ENCODE measurements around the gene ATAD2B. TPM values are rescaled to one million over a fixed set of nuclear protein-coding genes. Genes with fewer than 3 reads are reported as not detected.

The ATAD2B gene
- total RNA-seq, 1 experiment from 2014 or later: 8.6 TPM

DNA sequence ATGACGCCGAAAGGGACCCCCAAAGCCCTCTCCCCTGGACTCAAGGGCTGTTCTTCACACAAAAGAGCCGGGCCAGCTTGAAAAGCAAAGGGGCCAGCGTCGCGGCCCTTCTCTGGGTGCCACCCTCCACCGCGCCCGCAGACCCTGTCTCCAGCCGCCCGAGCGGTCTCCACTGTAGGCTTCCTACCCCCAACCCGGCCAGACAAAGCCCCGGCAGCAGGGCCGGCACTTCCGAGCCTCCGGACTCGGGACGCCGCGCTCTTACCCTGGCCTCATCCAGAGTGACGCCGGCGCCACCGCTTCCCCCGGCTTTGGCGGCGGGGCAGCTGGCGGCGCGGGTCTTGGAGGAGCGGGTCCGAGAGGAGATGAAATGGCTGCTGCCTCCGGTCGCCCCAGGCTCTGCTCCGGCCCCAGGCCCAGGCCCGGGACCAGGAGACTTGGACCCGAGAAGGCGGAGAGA, 603 bp downstream of the ATAD2B start:
- BruUV-seq (replicated peaks): no TSS peak
- peaks cover 74% of the 10 kb centered on the region for H3K79me2 ChIP-seq (ENCODE audit: low read length)
- POLR2A ChIA-PET (ENCODE audit: unreplicated experiment): interaction anchor here (0.9 to 1.8 kb wide), 3 partner anchors 123 to 158 kb away, joined by 5 to 15 read pairs (median 13); partner anchors contain the start of genes SF3B6 and TP53I3

DNA sequence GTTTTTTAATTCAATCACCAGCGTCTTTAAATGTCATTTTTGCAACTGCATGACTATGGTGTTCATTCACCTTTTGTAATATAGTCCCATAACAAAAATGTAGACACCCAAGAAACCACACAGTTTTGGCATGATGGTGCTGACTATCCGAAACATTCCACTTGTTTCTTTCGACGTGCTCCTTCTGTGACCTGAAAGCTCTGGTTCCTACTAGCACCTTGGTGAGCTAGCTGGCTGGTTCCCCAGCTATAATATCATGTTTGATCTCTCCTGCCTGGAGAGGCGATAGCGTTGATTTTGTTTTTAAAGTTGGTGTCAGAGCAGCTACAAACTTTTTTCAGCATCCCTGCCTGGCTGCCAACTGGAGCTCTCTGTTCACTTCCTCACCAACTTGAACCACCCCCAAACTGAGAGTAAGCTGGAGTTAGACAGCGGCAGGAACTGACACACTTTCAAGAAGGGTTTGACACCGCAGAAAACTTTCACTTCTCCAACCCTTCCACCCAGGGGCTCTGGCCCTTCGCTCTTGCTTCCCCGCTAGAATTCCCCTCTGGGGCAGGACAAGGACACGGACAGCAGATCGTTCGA, 1.1 kb downstream of the ATAD2B start:
- CTCF ChIA-PET: interaction anchor here (1.8 to 3.9 kb wide), 2 partner anchors 101 to 159 kb away, joined by 24 to 39 read pairs; partner anchors contain the start of gene TP53I3
- TSS peak; percentile 41 for BruUV-seq (replicated peaks)
- POLR2A ChIA-PET (ENCODE audit: unreplicated experiment): interaction anchor here (0.5 to 1.2 kb wide), 2 partner anchors 14 to 24 kb away, joined by 6 to 23 read pairs; no protein-coding TSS in a partner anchor
- Histone ChIP-seq H4K20me1 (ENCODE audit: low read length) (0 out of 2 replicates have a peak, but pooled peaks cover 7% of the 10 kb centered on the region), H3K9me3 (ENCODE audit: low read length) (no peaks in the 10 kb centered on the region), H3K9ac (ENCODE audit: low read length) (peak overlapping the region; percentile 91), H2AFZ (ENCODE audit: low read length) (peak overlapping the region; percentile 95; the same call in 1 of the 2 replicates), H3K27ac (ENCODE audit: low read length) (peak overlapping the region; percentile 75), H3K27me3 (ENCODE audit: low read length) (no peaks in the 10 kb centered on the region), H3K4me3 (ENCODE audit: low read length) (peak overlapping the region; percentile 89), H3K4me2 (ENCODE audit: low read length) (peak overlapping the region; percentile 98), H3K4me1 (ENCODE audit: insufficient read depth, low read length) (peaks cover 24% of the 10 kb centered on the region), H3K9me2 (replicated peaks; ENCODE audit: low read length) (no peaks in the 10 kb centered on the region), H3K79me2 (ENCODE audit: low read length) (peaks cover 79% of the 10 kb centered on the region), H3K36me3 (ENCODE audit: low read depth, low read length) (no peaks in the 10 kb centered on the region), H3F3A (ENCODE audit: low read length, unreplicated experiment) (no peaks in the 10 kb centered on the region)
- DNase-seq (peak; percentile 64), ATAC-seq (peak; percentile 45)
- intact Hi-C loops (cut with micrococcal nuclease): loop anchor here (1.0 kb wide), 1 partner anchor 101 kb away; no protein-coding TSS in a partner anchor
- TF ChIP-seq, protein P1, sequence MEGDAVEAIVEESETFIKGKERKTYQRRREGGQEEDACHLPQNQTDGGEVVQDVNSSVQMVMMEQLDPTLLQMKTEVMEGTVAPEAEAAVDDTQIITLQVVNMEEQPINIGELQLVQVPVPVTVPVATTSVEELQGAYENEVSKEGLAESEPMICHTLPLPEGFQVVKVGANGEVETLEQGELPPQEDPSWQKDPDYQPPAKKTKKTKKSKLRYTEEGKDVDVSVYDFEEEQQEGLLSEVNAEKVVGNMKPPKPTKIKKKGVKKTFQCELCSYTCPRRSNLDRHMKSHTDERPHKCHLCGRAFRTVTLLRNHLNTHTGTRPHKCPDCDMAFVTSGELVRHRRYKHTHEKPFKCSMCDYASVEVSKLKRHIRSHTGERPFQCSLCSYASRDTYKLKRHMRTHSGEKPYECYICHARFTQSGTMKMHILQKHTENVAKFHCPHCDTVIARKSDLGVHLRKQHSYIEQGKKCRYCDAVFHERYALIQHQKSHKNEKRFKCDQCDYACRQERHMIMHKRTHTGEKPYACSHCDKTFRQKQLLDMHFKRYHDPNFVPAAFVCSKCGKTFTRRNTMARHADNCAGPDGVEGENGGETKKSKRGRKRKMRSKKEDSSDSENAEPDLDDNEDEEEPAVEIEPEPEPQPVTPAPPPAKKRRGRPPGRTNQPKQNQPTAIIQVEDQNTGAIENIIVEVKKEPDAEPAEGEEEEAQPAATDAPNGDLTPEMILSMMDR (conservative IDR thresholded peaks at IDR 0.05; ENCODE audit: low read depth, low read length): no peak
- TF ChIP-seq EZH2phosphoT487 (IDR thresholded peaks at IDR 0.05; ENCODE audit: borderline replicate concordance, low read length): no peak
- no peak for TF ChIP-seq EZH2 (IDR thresholded peaks at IDR 0.05; ENCODE audit: low read length, unreplicated experiment)

More for the DNA sequence above, 603 bp downstream of the ATAD2B start:
- Histone ChIP-seq H2AFZ (ENCODE audit: low read length) (peak overlapping the region; percentile 95), H3K27ac (ENCODE audit: low read length) (peak overlapping the region; percentile 75), H3K9ac (ENCODE audit: low read length) (peak overlapping the region; percentile 91), H3K9me2 (replicated peaks; ENCODE audit: low read length) (no peaks in the 10 kb centered on the region), H3K9me3 (ENCODE audit: low read length) (no peaks in the 10 kb centered on the region), H3K4me2 (ENCODE audit: low read length) (peak overlapping the region; percentile 98), H3K4me3 (ENCODE audit: low read length) (peak overlapping the region; percentile 89), H3K27me3 (ENCODE audit: low read length) (no peaks in the 10 kb centered on the region), H3K36me3 (ENCODE audit: low read depth, low read length) (no peaks in the 10 kb centered on the region), H4K20me1 (ENCODE audit: low read length) (0 out of 2 replicates have a peak, but pooled peaks cover 7% of the 10 kb centered on the region), H3K4me1 (ENCODE audit: insufficient read depth, low read length) (peaks cover 22% of the 10 kb centered on the region), H3F3A (ENCODE audit: low read length, unreplicated experiment) (no peaks in the 10 kb centered on the region)
- peak; percentile 36 for ATAC-seq
- TF ChIP-seq, protein P1 (conservative IDR thresholded peaks at IDR 0.05; ENCODE audit: low read depth, low read length): no peak
- TF ChIP-seq EZH2 (IDR thresholded peaks at IDR 0.05; ENCODE audit: low read length, unreplicated experiment): no peak
- no peak for DNase-seq
- CTCF ChIA-PET: interaction anchor here (0.6 to 3.9 kb wide), 10 partner anchors 14 to 1162 kb away, joined by 4 to 39 read pairs (median 6); partner anchors contain the start of genes SF3B6, TP53I3 and UBXN2A
- intact Hi-C loops (cut with micrococcal nuclease): no loop called here

Data from PC-3 (cell line).